Left kidney (tissue), 2 donors: ENCODE measurements around the gene DHRS2. TPM values are rescaled to one million over a fixed set of nuclear protein-coding genes. Genes with fewer than 3 reads are reported as not detected.

Experiments used
- DNase-seq: peaks from one replicate; pipeline ENCODE4 v3.0.0-alpha.2; 2013
- polyA plus RNA-seq: library from polyadenylated mRNA; unstranded; fragments of 120-200 nt; gene quantifications from one replicate; pipeline ENCODE4 v1.2.1, GENCODE V29; 2013; ENCODE audit not compliant: insufficient read length

Gene DHRS2
- polyA plus RNA-seq, 1 donor = 41.7 TPM

- no peak for DNase-seq
Observed at GRCh38 chr14:23610815-23611289, 25.3 kb upstream of the DHRS2 start.

GRCh38 chr14:23612354-23612732 lies 23.8 kb upstream of the DHRS2 start:
- DNase-seq = no peak

- no peak for DNase-seq
Observed at GRCh38 chr14:23612802-23613201, 23.4 kb upstream of the DHRS2 start.

- DNase-seq = no peak
Observed at GRCh38 chr14:23613242-23614070, 22.7 kb upstream of the DHRS2 start.

GRCh38 chr14:23614395-23614828 lies 21.8 kb upstream of the DHRS2 start:
- DNase-seq = no peak

GRCh38 chr14:23615856-23616255 lies 20.3 kb upstream of the DHRS2 start:
- no peak for DNase-seq

- DNase-seq = no peak
Observed at GRCh38 chr14:23617539-23617938, 18.6 kb upstream of the DHRS2 start.

GRCh38 chr14:23618415-23618988 lies 17.7 kb upstream of the DHRS2 start:
- no peak for DNase-seq

GRCh38 chr14:23620177-23620702 lies 15.9 kb upstream of the DHRS2 start:
- no peak for DNase-seq

- no peak for DNase-seq
Observed at GRCh38 chr14:23621204-23621931, 14.8 kb upstream of the DHRS2 start.

GRCh38 chr14:23621932-23622730 lies 14.0 kb upstream of the DHRS2 start:
- no peak for DNase-seq

- DNase-seq = no peak
Observed at GRCh38 chr14:23622990-23623389, 13.2 kb upstream of the DHRS2 start.

- no peak for DNase-seq
Observed at GRCh38 chr14:23623962-23624361, 12.2 kb upstream of the DHRS2 start.

- DNase-seq = no peak
Observed at GRCh38 chr14:23624830-23625404, 11.2 kb upstream of the DHRS2 start.

GRCh38 chr14:23626946-23627345 lies 9.2 kb upstream of the DHRS2 start:
- DNase-seq = no peak

GRCh38 chr14:23627961-23628360 lies 8.2 kb upstream of the DHRS2 start:
- no peak for DNase-seq

- DNase-seq = no peak
Observed at GRCh38 chr14:23629204-23629603, 7.0 kb upstream of the DHRS2 start.

GRCh38 chr14:23629832-23630396 lies 6.2 kb upstream of the DHRS2 start:
- no peak for DNase-seq

- no peak for DNase-seq
Observed at GRCh38 chr14:23630687-23631086, 5.5 kb upstream of the DHRS2 start.

- no peak for DNase-seq
Observed at GRCh38 chr14:23631234-23631633, 4.9 kb upstream of the DHRS2 start.
